Loucy (cell line): Measurements from ENCODE around the gene PCSK5.
"Not testable (repeated sequence)": the region's sequence is repeated elsewhere in the genome, so short reads cannot be mapped to it uniquely, and the experiment has no call there.

Experiments
- H2AFZ ChIP-seq: fragments of 200-600 bp; sonication (generic); 2 replicates; pipeline ENCODE4 v1.6.0; 2016; ENCODE audit warnings: antibody characterized with exemption, mild to moderate bottlenecking, low read length, moderate library complexity
- H3F3A ChIP-seq: fragments of 200-600 bp; 2 replicates; pipeline ENCODE4 v1.6.0; 2016; ENCODE audit warnings: antibody characterized with exemption, low read depth, mild to moderate bottlenecking
- H3K27me3 ChIP-seq: fragments of 200-600 bp; sonication (generic); 2 replicates; pipeline ENCODE4 v1.6.1; 2014; ENCODE audit warnings: low read length, mild to moderate bottlenecking; ENCODE audit not compliant: insufficient read depth, poor library complexity, severe bottlenecking
- H3K36me3 ChIP-seq: fragments of 200-600 bp; sonication (generic); 2 replicates; pipeline ENCODE4 v1.6.1; 2016; ENCODE audit warnings: low read length; ENCODE audit not compliant: insufficient read depth
- H3K4me1 ChIP-seq: fragments of 200-600 bp; sonication (generic); 2 replicates; pipeline ENCODE4 v1.5.1; 2014; ENCODE audit warnings: low read length, mild to moderate bottlenecking; ENCODE audit not compliant: insufficient read depth, poor library complexity, severe bottlenecking
- H3K4me2 ChIP-seq: fragments of 200-600 bp; sonication (generic); 2 replicates; pipeline ENCODE4 v1.6.0; 2014; ENCODE audit warnings: antibody characterized with exemption, low read length, low read depth, mild to moderate bottlenecking; ENCODE audit not compliant: poor library complexity, severe bottlenecking
- H3K4me3 ChIP-seq: fragments of 200-600 bp; sonication (generic); 2 replicates; pipeline ENCODE4 v1.5.1; 2014; ENCODE audit warnings: low read length, mild to moderate bottlenecking, mixed read lengths; ENCODE audit not compliant: poor library complexity, severe bottlenecking
- H3K79me2 ChIP-seq: fragments of 200-600 bp; sonication (generic); 2 replicates; pipeline ENCODE4 v1.6.1; 2014; ENCODE audit warnings: low read length; ENCODE audit not compliant: insufficient read depth
- H3K9ac ChIP-seq: fragments of 200-600 bp; sonication (generic); 2 replicates; pipeline ENCODE4 v1.6.0; 2014; ENCODE audit warnings: mild to moderate bottlenecking, low read depth, low read length, moderate library complexity; ENCODE audit not compliant: poor library complexity, severe bottlenecking
- H3K9me2 ChIP-seq: fragments of 200-600 bp; sonication (generic); replicated peaks from 2 replicates; pipeline ENCODE4 v1.6.1; 2016; ENCODE audit warnings: low read depth, low read length, mixed read lengths
- H3K9me3 ChIP-seq: fragments of 200-600 bp; sonication (generic); 2 replicates; pipeline ENCODE4 v1.6.1; 2014; ENCODE audit warnings: mild to moderate bottlenecking, antibody characterized with exemption, low read length, low read depth; ENCODE audit not compliant: insufficient read depth
- H4K20me1 ChIP-seq: fragments of 200-600 bp; sonication (generic); 2 replicates; pipeline ENCODE4 v1.6.0; 2014; ENCODE audit warnings: antibody characterized with exemption, low read length, mild to moderate bottlenecking; ENCODE audit not compliant: insufficient read depth, poor library complexity, severe bottlenecking
- CTCF ChIP-seq: fragments of 200-600 bp; sonication (generic); conservative IDR thresholded peaks from 2 replicates; pipeline ENCODE4 v1.5.1; 2014; ENCODE audit warnings: mild to moderate bottlenecking, antibody characterized with exemption, low read length
- EZH2phosphoT487 ChIP-seq: fragments of 200-600 bp; IDR thresholded peaks from 2 replicates; pipeline ENCODE4 v1.6.1; 2018; ENCODE audit warnings: antibody characterized with exemption, mild to moderate bottlenecking, moderate library complexity, borderline replicate concordance

Gene PCSK5

GRCh38 chr9:75864266-75864665, 26.2 kb upstream of the PCSK5 start:
- no peaks in the 10 kb centered on the region for H4K20me1 ChIP-seq
- TF ChIP-seq EZH2phosphoT487 = no peak
- TF ChIP-seq CTCF = no peak

GRCh38 chr9:75866273-75866871, 24.1 kb upstream of the PCSK5 start:
- Histone ChIP-seq H3K9me3 (no peaks in the 10 kb centered on the region), H2AFZ (no peak overlapping the region; the same call in 1 of the 2 replicates)

More at GRCh38 chr9:75864266-75864665, 26.2 kb upstream of the PCSK5 start:
- Histone ChIP-seq H3K4me2 (no peak overlapping the region), H3K79me2 (no peaks in the 10 kb centered on the region), H3K9me3 (no peaks in the 10 kb centered on the region), H3K27me3 (no peaks in the 10 kb centered on the region), H3K36me3 (no peaks in the 10 kb centered on the region), H3K9me2 (no peaks in the 10 kb centered on the region), H2AFZ (no peak overlapping the region), H3K9ac (no peak overlapping the region), H3F3A (no peaks in the 10 kb centered on the region), H3K4me3 (no peak overlapping the region), H3K4me1 (no peaks in the 10 kb centered on the region)

GRCh38 chr9:75868526-75868925, 21.9 kb upstream of the PCSK5 start:
- not testable (repeated sequence) for H3K4me1 ChIP-seq, H3K36me3 ChIP-seq, H3K4me2 ChIP-seq, H4K20me1 ChIP-seq, H3K9me2 ChIP-seq, H3K9me3 ChIP-seq, H3K27me3 ChIP-seq, H3F3A ChIP-seq, H2AFZ ChIP-seq, H3K79me2 ChIP-seq, H3K4me3 ChIP-seq, H3K9ac ChIP-seq

More at GRCh38 chr9:75866273-75866871, 24.1 kb upstream of the PCSK5 start:
- no peaks in the 10 kb centered on the region for H3K79me2 ChIP-seq
- no peak overlapping the region for H3K4me2 ChIP-seq
- no peaks in the 10 kb centered on the region for H3K27me3 ChIP-seq
- H3K4me1 ChIP-seq = no peaks in the 10 kb centered on the region
- no peaks in the 10 kb centered on the region for H3K36me3 ChIP-seq
- H3F3A ChIP-seq = no peaks in the 10 kb centered on the region
- no peaks in the 10 kb centered on the region for H4K20me1 ChIP-seq
- TF ChIP-seq CTCF (peak; percentile 85), EZH2phosphoT487 (no peak)
- H3K9me2 ChIP-seq = no peaks in the 10 kb centered on the region
- no peak overlapping the region for H3K4me3 ChIP-seq
- no peak overlapping the region for H3K9ac ChIP-seq

GRCh38 chr9:75869236-75869635, 21.2 kb upstream of the PCSK5 start:
- Histone ChIP-seq H3K4me2 (no peak overlapping the region), H3K9me3 (no peaks in the 10 kb centered on the region), H3F3A (no peaks in the 10 kb centered on the region), H4K20me1 (no peaks in the 10 kb centered on the region), H3K9ac (no peak overlapping the region), H3K9me2 (no peaks in the 10 kb centered on the region), H2AFZ (no peak overlapping the region), H3K4me3 (no peak overlapping the region), H3K36me3 (no peaks in the 10 kb centered on the region), H3K4me1 (no peaks in the 10 kb centered on the region), H3K27me3 (no peaks in the 10 kb centered on the region), H3K79me2 (no peaks in the 10 kb centered on the region)
- TF ChIP-seq CTCF (no peak), EZH2phosphoT487 (no peak)
